Common myeloid progenitor, CD34-positive (primary cell): Measurements from ENCODE around the gene INMT.

ENCODE experiments used
- CTCF ChIA-PET: fragments of 350-600 bp; sonication (Branson Sonifier 250); formaldehyde crosslinking; loops from one replicate; lab custom pipeline; 2021; ENCODE audit warnings: antibody characterized with exemption; lab: Charles Lee
- POLR2A ChIA-PET: fragments of 350-600 bp; sonication (Branson Sonifier 250); formaldehyde crosslinking; loops from one replicate; lab custom pipeline; 2021; ENCODE audit warnings: antibody characterized with exemption; lab: Charles Lee
- DNase-seq, 3 donors: peaks; one replicate each; pipeline versions ENCODE4 v3.0.0 to v3.0.0-alpha.2; 2013
- H3K27ac ChIP-seq, 2 experiments: 1 replicate in 1 of 2; 2 replicates in 1 of 2; pipeline ENCODE4 v1.7.0; 2013; ENCODE audit warnings: inconsistent platforms in 2 of 2, low read length in 2 of 2, mild to moderate bottlenecking in 2 of 2, low read depth in 1 of 2, moderate library complexity in 1 of 2; ENCODE audit not compliant: severe bottlenecking in 2 of 2, insufficient read depth in 1 of 2, poor library complexity in 1 of 2
- H3K27me3 ChIP-seq, 5 experiments: replicated peaks in 2 of 5; 1 replicate in 3 of 5; 2 replicates in 2 of 5; pipeline versions ENCODE4 v1.6.1 to v1.7.0; 2013; ENCODE audit warnings: low read length in 4 of 5, mild to moderate bottlenecking in 2 of 5, moderate library complexity in 2 of 5, inconsistent platforms in 1 of 5; ENCODE audit not compliant: insufficient read depth in 5 of 5, control insufficient read depth in 4 of 5
- H3K36me3 ChIP-seq, 4 experiments: 1 replicate in 2 of 4; 2 replicates in 2 of 4; pipeline versions ENCODE4 v1.6.1 to v1.7.0; 2013; ENCODE audit warnings: low read length in 3 of 4, control low read depth in 1 of 4, mild to moderate bottlenecking in 1 of 4; ENCODE audit not compliant: control insufficient read depth in 4 of 4, insufficient read depth in 4 of 4
- H3K4me1 ChIP-seq, 4 experiments: 1 replicate in 3 of 4; 2 replicates in 1 of 4; pipeline versions ENCODE4 v1.6.1 to v1.7.1; 2013; ENCODE audit warnings: low read length in 3 of 4, mild to moderate bottlenecking in 3 of 4, control low read depth in 1 of 4, inconsistent platforms in 1 of 4, moderate library complexity in 1 of 4; ENCODE audit not compliant: control insufficient read depth in 4 of 4, insufficient read depth in 4 of 4; ENCODE audit errors: control extremely low read depth in 1 of 4
- H3K4me3 ChIP-seq, 7 experiments: 1 replicate in 4 of 7; 2 replicates in 3 of 7; pipeline versions ENCODE4 v1.5.1 to v1.7.0; 2013; ENCODE audit warnings: mild to moderate bottlenecking in 7 of 7, low read length in 6 of 7, moderate library complexity in 6 of 7, inconsistent platforms in 2 of 7, low read depth in 2 of 7, control low read depth in 1 of 7; ENCODE audit not compliant: insufficient read depth in 4 of 7, control insufficient read depth in 1 of 7; ENCODE audit errors: extremely low read depth in 1 of 7
- H3K9me3 ChIP-seq, 5 experiments: 1 replicate in 4 of 5; 2 replicates in 1 of 5; pipeline versions ENCODE4 v1.6.1 to v1.7.1; 2013; ENCODE audit warnings: low read length in 4 of 5, mild to moderate bottlenecking in 2 of 5, inconsistent platforms in 1 of 5, low read depth in 1 of 5, moderate library complexity in 1 of 5; ENCODE audit not compliant: control insufficient read depth in 4 of 5, insufficient read depth in 2 of 5; ENCODE audit errors: control extremely low read depth in 1 of 5
- WGBS: methylation state at CpG from one replicate; pipeline ENCODE4 v1.1.5; 2013; ENCODE audit not compliant: insufficient coverage; 5-methylcytosine and 5-hydroxymethylcytosine counted together

Gene INMT

GRCh38 chr7:30738026-30738915, 13.7 kb upstream of the INMT start:
- H3K27me3 ChIP-seq: peaks cover 0 to 8% (median 0%) of the 10 kb centered on the region in 5 experiments
- DNase-seq: no peak
- H3K36me3 ChIP-seq: no peaks in the 10 kb centered on the region
- ChIA-PET CTCF (interaction anchor here (1.3 to 5.9 kb wide), 7 partner anchors 8 to 108 kb away, joined by 3 to 40 read pairs (median 8); partner anchors contain the start of gene CRHR2), POLR2A (interaction anchor here (0.6 kb wide), 1 partner anchor 41 kb away, joined by 3 read pairs; no protein-coding TSS in a partner anchor)
- H3K4me1 ChIP-seq: no peaks in the 10 kb centered on the region
- WGBS: 100% methylated on average over 2 of the region's 6 CpGs
- no peak overlapping the region for H3K27ac ChIP-seq
- no peaks in the 10 kb centered on the region for H3K9me3 ChIP-seq
- no peak overlapping the region for H3K4me3 ChIP-seq

GRCh38 chr7:30739691-30740090, 12.2 kb upstream of the INMT start:
- H3K27me3 ChIP-seq: peaks cover 0 to 8% (median 0%) of the 10 kb centered on the region in 5 experiments
- ChIA-PET POLR2A (no interaction called here), CTCF (interaction anchor here (0.9 to 5.9 kb wide), 23 partner anchors 9 to 206 kb away, joined by 3 to 40 read pairs (median 4); partner anchors contain the start of genes CRHR2 and INMT)
- H3K9me3 ChIP-seq: no peaks in the 10 kb centered on the region
- DNase-seq: no peak
- H3K4me1 ChIP-seq: no peaks in the 10 kb centered on the region
- no peaks in the 10 kb centered on the region for H3K36me3 ChIP-seq
- 100% methylated on average over 2 of the region's 2 CpGs for WGBS
- H3K27ac ChIP-seq: no peak overlapping the region
- H3K4me3 ChIP-seq: no peak overlapping the region

- 49% methylated on average over 14 of the region's 14 CpGs for WGBS
- Histone ChIP-seq H3K4me3 (no peak overlapping the region), H3K9me3 (no peaks in the 10 kb centered on the region), H3K27ac (no peak overlapping the region), H3K36me3 (no peaks in the 10 kb centered on the region), H3K27me3 (peaks cover 0 to 8% (median 0%) of the 10 kb centered on the region in 5 experiments), H3K4me1 (no peaks in the 10 kb centered on the region)
- CTCF ChIA-PET: interaction anchor here (0.7 to 5.9 kb wide), 24 partner anchors 10 to 191 kb away, joined by 3 to 40 read pairs (median 4); partner anchors contain the start of genes CRHR2, INMT and MINDY4
- POLR2A ChIA-PET: no interaction called here
- peak; percentile 42 to 68 (median 58) for DNase-seq
Observed at GRCh38 chr7:30740417-30741181, 11.3 kb upstream of the INMT start.

- 96% methylated on average over 8 of the region's 8 CpGs for WGBS
- ChIA-PET POLR2A (no interaction called here), CTCF (interaction anchor here (0.7 to 5.9 kb wide), 13 partner anchors 11 to 468 kb away, joined by 3 to 40 read pairs (median 5); partner anchors contain the start of genes CRHR2 and MINDY4)
- Histone ChIP-seq H3K36me3 (no peaks in the 10 kb centered on the region), H3K4me1 (no peaks in the 10 kb centered on the region), H3K27ac (no peak overlapping the region), H3K27me3 (peaks cover 0 to 8% (median 0%) of the 10 kb centered on the region in 5 experiments), H3K4me3 (no peak overlapping the region), H3K9me3 (no peaks in the 10 kb centered on the region)
- DNase-seq: no peak
Observed at GRCh38 chr7:30741289-30741688, 10.6 kb upstream of the INMT start.

GRCh38 chr7:30743371-30744074, 8.4 kb upstream of the INMT start:
- Histone ChIP-seq H3K4me1 (no peaks in the 10 kb centered on the region), H3K9me3 (no peaks in the 10 kb centered on the region), H3K4me3 (no peak overlapping the region), H3K27me3 (peaks cover 0 to 10% (median 0%) of the 10 kb centered on the region in 5 experiments), H3K36me3 (no peaks in the 10 kb centered on the region), H3K27ac (no peak overlapping the region)
- 85% methylated on average over 7 of the region's 8 CpGs for WGBS
- ChIA-PET CTCF (no interaction called here), POLR2A (no interaction called here)
- no peak for DNase-seq

GRCh38 chr7:30744075-30744417, 7.9 kb upstream of the INMT start:
- peaks cover 0 to 7% (median 0%) of the 10 kb centered on the region in 5 experiments for H3K27me3 ChIP-seq
- CTCF ChIA-PET: no interaction called here
- POLR2A ChIA-PET: no interaction called here
- no peak overlapping the region for H3K4me3 ChIP-seq
- no peaks in the 10 kb centered on the region for H3K9me3 ChIP-seq
- no peaks in the 10 kb centered on the region for H3K4me1 ChIP-seq
- no peak for DNase-seq
- H3K27ac ChIP-seq: no peak overlapping the region
- H3K36me3 ChIP-seq: no peaks in the 10 kb centered on the region
- WGBS: 90% methylated on average over 11 of the region's 12 CpGs
